GM21723 (cell line): ENCODE data around the gene SDK1.
"Not testable (repeated sequence)": the region's sequence is repeated elsewhere in the genome, so short reads cannot be mapped to it uniquely, and the experiment has no call there.

Experiments used
- ATAC-seq: cut with Tn5 transposase; IDR thresholded peaks from one replicate; pipeline ENCODE4 v1.9.1; 2021; ENCODE audit warnings: mild to moderate bottlenecking, moderate library complexity; ENCODE audit not compliant: unreplicated experiment

SDK1 gene

DNA sequence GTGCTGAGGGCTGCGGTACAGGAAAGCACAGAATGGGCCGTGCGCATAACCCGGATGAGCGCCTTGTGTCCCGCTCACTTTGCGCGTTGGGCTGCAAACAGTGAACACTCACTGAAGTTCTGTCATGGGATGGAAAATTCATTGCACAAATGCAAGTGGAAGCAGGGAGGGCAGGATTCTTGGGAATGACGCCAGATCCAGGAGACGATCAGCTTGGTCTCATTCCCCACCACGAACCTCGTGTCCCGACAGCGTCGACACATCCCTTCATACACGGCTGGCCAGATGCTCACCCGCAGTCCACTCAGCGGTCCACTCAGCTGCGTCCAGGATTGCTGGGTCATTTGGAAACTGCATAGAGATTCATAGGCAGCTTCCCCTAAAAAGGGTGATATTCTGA lies 607.1 kb downstream of the SDK1 start:
- ATAC-seq = no peak

GRCh38 chr7:3909128-3909527 lies 608.1 kb downstream of the SDK1 start:
- ATAC-seq = no peak

GRCh38 chr7:3910054-3910453 lies 609.0 kb downstream of the SDK1 start:
- no peak for ATAC-seq

- ATAC-seq = no peak
Observed at GRCh38 chr7:3911685-3912084, 610.6 kb downstream of the SDK1 start.

GRCh38 chr7:3912291-3912690 lies 611.2 kb downstream of the SDK1 start:
- no peak for ATAC-seq

DNA sequence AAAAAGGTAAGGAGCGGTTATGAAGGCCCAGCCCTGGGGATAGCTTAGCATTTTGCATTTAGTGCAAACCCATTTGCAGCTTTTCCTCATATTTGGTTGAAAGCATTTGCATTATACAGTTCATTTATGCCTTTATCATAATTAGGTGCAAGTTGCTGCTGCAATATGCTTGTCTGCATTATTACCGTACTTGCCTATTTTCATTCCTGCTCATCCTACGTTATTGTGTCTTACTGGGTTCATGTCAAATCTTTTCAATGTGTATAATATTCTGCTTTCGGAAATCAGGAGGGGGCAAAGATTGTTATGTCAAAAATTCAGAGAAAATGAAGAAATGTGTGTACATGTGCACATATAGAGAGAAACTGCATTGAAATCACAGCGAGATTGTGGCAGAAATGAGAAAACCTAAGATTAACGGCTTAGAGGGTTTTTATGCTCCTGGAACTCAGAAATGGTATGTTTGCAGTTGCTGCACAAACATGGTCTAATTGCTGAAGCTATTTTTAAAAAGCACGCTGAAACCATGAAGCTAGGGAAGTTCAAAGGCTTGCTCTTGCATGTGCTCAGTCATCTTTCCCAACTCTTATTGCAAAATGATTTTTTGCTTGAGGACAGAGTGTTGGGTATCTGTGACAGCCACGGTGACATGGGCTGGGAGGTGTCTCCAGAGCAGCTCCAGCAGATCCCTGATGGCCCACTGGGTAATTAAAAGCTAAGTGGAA lies 613.2 kb downstream of the SDK1 start:
- ATAC-seq = no peak

DNA sequence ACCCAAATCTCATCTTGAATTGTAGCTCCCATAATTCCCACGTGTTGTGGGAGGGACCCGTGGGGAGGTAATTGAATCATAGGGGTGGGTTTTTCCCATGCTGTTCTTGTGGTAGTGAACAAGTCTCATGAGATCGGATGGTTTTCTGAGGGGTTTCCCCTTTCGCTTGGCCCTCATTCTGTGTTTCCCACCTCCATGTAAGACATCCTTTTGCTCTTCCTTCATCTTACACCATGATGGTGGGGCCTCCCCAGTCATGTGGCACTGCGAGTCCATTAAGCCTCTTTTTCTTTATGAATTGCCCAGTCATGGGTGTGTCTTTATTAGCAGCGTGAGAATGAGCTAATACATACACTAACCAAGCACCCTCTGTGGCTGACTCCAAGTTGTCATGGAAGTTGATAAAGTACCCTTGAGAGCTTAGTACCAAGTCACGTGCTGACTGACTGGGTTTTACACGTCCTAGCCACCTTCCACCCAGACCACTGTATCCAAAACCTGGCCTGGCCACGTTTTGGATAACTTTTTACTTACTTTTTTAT lies 614.4 kb downstream of the SDK1 start:
- no peak for ATAC-seq

GRCh38 chr7:3916146-3916545 lies 615.1 kb downstream of the SDK1 start:
- ATAC-seq = no peak

- ATAC-seq = no peak
Observed at GRCh38 chr7:3917436-3917835, 616.4 kb downstream of the SDK1 start.

DNA sequence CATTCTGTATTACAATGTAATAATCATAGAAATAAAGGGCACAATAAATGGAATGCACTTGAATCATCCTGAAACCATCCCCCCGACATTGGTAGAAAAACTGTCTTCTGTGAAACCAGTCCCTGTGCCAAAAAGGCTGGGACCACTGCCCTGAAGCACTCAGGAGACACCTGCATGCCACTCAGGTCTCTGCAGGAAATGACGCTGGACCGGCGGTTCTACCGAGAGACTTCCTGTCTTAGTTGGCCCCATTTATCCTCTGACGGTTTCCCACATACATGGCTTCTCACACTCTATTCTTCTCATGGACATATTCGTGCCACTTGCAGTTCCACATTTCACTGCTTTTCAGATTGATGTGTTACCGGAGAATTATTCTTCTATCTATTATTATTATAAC lies 617.5 kb downstream of the SDK1 start:
- ATAC-seq = no peak

DNA sequence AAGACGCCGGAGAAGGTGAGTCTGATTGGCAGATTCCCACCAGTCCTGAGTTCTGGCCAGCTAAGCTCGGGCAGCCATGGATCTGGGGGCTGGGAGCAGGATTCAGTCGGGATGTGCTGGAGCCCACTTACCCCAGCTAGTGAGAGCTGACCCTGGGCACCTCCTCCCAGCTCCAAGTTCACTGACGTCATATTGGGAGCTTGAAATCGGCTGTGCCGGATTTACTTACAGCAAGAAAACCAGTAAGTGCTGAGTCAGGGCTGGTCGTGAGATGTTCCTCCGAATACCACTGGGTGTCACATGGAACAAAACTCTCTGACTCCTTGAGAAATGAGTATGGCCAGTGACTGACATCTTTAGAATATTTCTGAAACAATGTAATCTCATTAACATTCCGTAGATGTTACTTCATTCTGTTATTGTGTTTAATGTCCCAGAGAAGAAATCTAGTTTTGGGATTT lies 621.2 kb downstream of the SDK1 start:
- no peak for ATAC-seq

DNA sequence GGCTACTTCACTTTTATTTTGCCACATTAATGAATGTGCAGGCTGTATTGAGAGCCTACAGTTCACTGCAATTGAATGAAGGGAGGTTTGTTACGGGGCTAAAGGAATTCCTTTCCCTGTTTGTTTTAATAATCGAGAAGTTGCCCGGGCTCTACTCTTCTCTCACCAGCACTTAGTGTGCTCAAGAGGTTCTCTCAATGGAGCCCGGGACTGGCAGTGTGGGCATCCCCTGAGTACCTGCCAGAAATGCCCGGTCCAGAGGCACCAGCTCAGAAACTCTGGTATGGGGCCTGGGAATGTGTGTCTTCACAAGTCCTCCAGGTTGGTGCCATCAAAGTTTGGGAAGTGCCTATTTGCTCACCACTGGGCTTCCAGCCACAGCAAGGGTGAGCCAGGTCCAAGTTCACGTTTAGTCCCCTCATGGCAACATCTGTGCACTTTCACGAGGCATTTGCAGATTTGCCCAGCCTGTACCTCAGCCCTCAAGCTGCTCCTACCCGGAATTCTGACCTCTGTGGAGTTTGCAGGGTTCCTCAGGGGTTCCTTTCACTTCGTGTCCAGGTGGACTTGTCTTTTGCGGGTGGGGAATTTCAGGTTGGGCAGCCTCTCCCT lies 622.4 kb downstream of the SDK1 start:
- no peak for ATAC-seq

GRCh38 chr7:3924277-3924676 lies 623.2 kb downstream of the SDK1 start:
- no peak for ATAC-seq

DNA sequence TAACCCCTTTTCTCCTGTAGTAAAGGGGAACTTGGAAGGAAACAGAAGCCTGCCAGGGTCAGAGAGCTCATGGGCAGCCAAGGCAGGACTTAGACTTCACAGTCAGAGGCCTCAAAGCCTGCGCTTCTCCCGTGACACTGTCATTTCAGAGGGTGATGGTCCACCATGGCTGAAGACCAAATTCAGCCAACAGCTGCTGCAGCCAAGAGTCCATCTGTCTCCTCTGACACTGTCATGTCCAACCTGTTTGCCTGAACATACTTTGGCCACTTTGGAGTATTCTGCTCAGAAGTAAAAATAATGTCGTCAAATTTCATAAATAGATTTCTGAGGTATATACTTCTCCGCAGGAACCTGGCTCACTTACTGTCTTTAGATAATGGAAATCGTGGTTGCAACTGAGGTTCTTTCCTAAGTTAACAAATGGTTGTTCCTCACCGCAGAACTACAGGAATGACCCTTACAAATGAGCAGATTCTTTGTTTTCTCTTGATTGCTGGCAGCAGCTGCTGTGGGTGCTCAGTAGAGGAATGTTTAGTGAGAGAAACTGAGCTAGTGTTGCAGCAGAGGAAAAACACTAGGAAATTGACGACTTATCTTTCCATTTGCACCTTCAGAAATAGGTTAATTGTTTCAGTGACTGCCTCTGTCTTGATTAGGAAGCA lies 626.5 kb downstream of the SDK1 start:
- ATAC-seq = no peak

DNA sequence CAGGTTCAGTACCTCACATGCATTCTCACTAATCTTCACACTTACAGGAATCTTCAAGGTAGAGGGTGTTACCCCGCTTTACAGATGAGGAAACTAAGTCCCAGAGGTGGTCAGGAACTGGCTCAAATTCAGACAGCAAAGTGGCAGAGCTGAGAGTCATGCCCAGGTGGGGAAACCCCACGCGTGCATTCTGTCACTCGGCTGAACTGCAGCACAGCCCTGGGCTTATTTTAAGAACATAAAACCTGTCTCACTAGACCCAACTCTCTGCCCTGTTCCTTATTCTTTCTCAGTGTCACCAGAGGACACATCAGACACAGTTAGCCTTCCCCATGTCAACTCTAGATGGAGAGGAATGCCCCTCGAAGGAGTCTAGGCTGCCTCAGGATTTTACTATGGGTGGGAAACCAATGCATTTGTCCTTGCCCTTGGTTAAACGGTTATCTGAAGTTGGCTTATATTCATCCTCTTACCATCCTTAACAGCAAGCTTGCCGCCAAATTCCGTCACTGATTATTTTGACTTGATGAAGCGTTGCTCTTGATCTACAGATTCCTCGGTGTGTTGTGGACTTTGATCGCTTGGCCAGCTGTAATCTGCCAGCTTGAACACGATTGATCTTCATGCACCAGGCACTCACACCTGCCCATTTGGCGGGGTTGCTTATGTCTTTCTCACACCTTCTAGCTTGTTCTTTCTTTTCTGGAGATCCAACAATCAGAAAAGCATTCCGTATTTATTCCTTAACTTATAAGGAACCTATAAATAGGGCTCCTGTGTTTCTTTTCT lies 627.9 kb downstream of the SDK1 start:
- ATAC-seq = no peak

DNA sequence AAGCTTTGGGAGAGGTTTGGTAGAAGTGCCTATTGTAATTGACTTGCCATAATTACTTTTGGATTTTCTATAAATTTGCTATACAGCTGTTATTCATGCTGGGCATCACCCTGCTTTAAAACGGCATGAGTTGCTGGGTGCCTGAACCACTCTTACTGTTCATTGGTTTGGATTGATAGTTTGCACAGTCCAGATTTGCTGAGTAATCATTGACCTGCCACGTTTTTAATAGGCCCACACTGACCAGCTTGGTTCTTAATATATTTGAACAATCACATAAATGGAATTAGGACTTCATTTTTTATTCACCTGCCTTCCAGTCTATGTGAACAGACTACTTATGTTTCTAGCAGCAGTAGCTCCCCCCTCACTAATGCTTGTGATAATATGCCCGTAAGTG lies 630.8 kb downstream of the SDK1 start:
- ATAC-seq = no peak

GRCh38 chr7:3937146-3937545 lies 636.1 kb downstream of the SDK1 start:
- ATAC-seq = no peak

DNA sequence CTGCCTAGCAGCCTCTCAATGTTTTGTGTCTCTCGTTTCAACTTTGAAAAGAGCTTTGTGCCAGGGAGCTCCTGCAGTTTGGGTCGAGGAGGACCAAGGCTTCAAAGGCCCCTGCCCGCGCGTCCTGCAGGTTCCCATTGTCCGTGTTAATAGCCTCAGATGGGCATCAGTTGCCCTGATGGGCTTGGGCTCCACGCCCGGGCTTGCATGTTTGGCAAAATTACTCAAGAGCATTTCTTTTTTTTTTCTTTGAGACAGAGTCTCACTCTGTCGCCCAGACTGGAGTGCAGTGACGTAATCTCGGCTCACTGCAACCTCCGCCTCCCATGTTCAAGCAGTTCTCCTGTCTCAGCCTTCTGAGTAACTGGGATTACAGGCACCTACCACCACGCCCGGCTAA lies 636.6 kb downstream of the SDK1 start:
- ATAC-seq = no peak

- not testable (repeated sequence) for ATAC-seq
Observed at GRCh38 chr7:3941706-3942105, 640.7 kb downstream of the SDK1 start.

DNA sequence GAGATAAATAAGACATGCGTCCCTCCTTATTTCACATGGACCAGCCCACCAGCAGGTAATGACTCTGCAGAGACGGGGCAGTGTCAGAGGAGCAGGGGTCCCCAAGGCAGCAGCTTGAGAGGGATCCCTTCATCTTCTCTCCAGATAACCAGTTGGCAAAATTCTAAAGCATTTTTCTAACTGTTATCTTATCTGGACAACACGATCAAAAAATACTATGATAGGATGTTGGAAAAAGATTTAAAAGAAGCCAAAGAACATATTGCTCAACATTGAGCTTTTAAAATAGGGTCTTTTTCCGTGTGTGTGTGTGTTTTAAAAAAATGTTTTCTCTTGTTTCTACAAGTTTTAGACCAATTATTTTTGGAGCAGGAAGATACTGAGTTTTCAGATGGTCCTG lies 641.2 kb downstream of the SDK1 start:
- no peak for ATAC-seq
